CD1c-positive myeloid dendritic cell (primary cell): ENCODE results near the gene ZCCHC14.
"Not testable (repeated sequence)": the region's sequence is repeated elsewhere in the genome, so short reads cannot be mapped to it uniquely, and the experiment has no call there.

Experiments used
- DNase-seq: peaks from one replicate; pipeline ENCODE4 v3.0.0-alpha.2; 2016; ENCODE audit errors: extremely low spot score

ZCCHC14 gene

GRCh38 chr16:87362828-87363559, 129.8 kb downstream of the ZCCHC14 start:
- DNase-seq, result not testable (repeated sequence)

- no peak for DNase-seq
Observed at GRCh38 chr16:87361916-87362619, 130.8 kb downstream of the ZCCHC14 start.

- no peak for DNase-seq
Observed at GRCh38 chr16:87360862-87361610, 131.8 kb downstream of the ZCCHC14 start.

GRCh38 chr16:87359121-87359520, 133.7 kb downstream of the ZCCHC14 start:
- DNase-seq, result no peak

GRCh38 chr16:87358696-87359095, 134.1 kb downstream of the ZCCHC14 start:
- no peak for DNase-seq

GRCh38 chr16:87358250-87358649, 134.6 kb downstream of the ZCCHC14 start:
- DNase-seq, result no peak

GRCh38 chr16:87356491-87356853, 136.4 kb downstream of the ZCCHC14 start:
- DNase-seq, result no peak
